GM19351 (cell line): ENCODE measurements around the gene PHOX2A.
"Not testable (repeated sequence)": the region's sequence is repeated elsewhere in the genome, so short reads cannot be mapped to it uniquely, and the experiment has no call there.

Experiments
- ATAC-seq: cut with Tn5 transposase; IDR thresholded peaks from one replicate; pipeline ENCODE4 v1.9.1; 2021; ENCODE audit warnings: mild to moderate bottlenecking, moderate library complexity; ENCODE audit not compliant: unreplicated experiment

The PHOX2A gene

DNA sequence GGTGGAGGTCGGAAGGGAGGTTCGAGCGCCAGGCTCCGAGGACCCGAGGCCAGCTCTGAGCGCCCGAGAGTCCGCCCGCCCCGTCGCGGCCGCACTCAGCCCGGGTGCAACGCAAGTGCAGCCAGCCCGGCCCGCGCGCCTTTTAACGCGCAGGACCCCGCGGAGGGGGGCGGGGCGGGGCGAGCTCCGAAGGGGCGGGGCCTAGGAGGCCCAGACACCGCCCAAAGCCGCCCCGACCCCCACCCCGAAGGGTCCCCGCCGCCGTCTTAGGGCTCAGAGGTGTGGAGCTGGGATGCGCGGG is at the start of gene PHOX2A:
TSS of gene PHOX2A (minus strand) at position 117 of the 301 bp plus-strand sequence. CDS start 172 bp downstream, outside the sequence.
- no peak for ATAC-seq

DNA sequence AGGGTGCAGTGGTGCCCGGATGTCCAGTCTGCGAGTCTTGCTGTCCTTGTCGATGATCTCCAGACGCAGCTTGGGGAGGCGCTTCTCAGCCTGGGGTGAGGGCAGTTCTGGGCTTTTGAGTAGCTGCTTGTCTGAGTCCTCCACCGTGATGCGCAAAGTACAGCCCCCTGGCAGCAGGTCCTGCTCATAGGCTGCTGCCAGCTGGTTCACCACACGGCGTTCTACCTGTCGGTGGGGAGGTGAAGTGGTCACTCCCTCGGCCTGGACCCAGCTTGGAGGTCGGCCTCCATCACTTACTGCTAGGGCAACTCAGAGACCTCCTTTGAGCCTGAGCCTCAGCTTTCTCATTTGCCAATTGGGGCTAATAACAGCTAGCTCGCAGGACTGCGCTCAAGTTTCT is 49.4 kb upstream of the PHOX2A start:
- no peak for ATAC-seq

DNA sequence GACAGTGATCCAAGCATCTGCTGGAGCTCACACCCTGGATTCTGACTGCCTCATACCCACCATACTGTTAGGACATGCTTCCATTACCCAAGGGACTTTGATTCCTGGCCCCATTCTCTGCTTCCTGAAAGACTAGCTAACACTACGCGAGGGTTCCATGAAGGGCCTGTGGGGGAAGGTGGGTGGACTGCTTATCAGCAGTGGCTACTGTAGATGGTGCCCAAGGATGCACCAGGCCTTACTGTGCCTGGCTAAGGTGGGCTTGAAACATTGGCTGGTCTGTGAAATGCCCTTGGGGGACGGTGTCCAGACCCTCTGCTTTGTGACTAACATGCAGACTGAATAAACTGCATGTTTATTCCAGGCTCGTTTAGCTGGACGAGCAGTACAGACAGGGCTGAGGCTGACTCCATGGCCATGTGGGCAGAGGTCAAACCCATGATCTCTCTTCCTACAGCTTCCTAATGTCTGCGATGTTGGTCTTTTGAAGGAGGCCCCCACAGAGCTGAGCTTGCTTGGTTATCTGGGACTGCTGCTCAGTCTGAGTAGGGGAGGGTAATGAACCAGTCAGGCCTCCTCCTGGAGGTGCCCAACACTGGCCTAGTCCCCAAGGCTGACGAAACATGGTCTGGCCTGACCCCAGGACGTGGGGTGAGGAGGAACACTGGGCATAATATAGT is 48.3 kb upstream of the PHOX2A start:
- ATAC-seq, result no peak

DNA sequence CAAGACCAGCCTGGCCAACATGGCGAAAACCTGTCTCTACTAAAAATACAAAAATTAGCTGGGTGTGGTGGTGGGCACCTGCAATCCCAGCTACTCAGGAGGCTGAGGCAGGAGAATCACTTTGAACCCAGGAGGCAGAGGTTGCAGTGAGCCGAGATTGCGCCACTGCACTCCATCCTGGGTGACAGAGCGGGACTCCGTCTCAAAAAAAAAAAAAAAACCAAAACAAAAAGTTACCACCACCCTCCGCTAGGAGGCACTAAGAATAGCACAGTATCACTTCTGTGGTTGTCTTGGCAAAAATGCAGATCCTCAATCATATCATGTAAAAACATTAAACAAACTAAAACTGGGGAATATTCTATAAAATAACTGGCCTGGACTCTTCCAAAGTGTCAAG is 46.8 kb upstream of the PHOX2A start:
- not testable (repeated sequence) for ATAC-seq

DNA sequence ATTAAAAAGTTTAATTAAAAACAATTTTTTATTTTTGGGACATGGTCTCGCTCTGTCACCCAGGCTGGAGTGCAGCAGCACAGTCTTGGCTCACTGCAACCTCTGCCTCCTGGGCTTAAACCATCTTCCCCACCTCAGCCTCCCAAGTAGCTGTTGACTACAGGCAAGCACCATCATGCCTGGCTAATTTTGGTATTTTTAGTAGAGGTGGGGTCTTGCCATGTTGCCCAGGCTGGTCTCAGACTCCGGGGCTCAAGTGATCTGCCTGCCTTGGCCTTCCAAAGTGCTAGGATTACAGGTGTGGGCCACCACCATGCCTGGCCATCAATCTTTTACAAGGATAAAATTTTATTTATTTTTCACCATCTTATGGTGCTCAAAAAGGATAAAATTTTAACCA is 43.3 kb upstream of the PHOX2A start:
- no peak for ATAC-seq

DNA sequence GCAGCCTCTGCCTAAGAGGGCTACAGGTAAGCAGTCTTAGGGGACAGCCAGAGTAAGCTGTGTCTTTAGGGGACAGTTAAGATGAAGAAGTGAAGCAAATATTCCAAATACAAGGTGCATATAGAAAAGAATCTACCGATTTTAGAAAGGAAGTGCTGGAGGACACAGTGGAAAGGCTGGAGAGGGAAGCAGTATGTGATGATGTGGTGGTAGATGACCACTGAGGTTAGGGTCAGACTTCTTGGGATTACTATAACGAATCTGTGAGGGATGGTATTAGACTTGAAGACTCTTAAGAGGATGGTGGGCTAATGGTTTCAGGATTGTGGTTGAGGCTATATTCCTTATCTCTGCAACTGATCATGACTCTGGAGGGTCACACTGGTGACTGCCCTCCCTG is 40.0 kb upstream of the PHOX2A start:
- ATAC-seq, result no peak

DNA sequence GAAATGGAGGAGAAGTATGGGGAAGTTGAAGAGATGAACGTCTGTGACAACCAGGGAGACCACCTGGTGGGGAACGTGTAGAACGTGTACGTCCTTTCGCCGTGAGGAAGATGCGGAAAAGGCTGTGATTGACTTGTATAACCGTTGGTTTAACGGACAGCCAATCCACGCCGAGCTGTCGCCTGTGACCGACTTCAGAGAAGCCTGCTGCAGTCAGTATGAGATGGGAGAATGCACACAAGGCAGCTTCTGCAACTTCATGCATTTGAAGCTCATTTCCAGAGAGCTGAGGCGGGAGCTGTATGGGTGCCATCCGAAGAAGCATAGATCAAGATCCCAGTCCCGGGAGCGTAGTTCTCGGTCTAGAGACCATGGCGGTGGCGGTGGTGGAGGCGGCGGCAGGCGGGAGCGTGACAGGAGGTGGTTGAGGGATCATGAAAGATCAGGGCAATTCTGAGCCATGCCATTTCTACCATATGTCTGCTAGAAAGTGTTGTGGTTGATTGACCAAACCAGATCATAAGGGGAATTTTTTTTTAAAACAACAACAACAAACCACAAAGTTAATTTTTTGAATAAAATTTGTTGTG is 36.8 kb upstream of the PHOX2A start:
- no peak for ATAC-seq

DNA sequence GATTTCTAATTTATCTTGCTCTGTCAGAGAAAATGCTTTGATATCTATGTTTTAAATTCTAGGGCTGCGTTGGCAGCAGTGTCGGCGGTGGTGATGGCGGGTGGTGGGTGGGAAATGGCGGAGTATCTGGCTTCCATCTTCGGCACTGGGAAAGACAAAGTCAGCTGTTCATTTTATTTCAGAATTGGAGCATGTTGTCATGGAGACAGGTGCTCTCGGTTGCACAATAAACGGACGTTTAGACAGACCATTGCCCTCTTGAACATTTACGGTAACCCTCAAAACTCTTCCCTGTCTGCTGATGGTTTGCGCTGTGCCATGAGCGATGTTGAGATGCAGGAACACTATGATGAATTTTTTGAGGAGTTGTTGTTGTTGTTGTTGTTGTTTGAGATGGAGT is 36.1 kb upstream of the PHOX2A start:
- no peak for ATAC-seq

DNA sequence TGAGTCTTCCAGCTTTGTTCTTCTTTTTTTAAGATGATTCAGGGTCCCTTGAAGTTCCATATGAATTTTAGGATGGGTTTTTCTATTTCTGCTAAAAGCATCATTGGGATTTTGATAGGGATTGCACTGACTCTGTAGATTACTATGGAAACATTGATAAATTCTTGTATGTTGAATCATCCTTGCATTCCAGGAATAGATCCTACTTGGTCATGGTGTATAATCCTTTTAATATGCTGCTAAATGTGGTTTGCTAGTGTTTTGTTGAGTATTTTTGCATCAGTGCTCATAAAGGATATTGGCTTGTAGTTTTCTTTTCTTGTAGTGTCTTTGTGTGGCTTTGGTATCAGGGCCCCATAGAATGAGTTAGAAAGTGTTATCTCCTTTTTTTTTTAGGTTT is 34.9 kb upstream of the PHOX2A start:
- no peak for ATAC-seq

DNA sequence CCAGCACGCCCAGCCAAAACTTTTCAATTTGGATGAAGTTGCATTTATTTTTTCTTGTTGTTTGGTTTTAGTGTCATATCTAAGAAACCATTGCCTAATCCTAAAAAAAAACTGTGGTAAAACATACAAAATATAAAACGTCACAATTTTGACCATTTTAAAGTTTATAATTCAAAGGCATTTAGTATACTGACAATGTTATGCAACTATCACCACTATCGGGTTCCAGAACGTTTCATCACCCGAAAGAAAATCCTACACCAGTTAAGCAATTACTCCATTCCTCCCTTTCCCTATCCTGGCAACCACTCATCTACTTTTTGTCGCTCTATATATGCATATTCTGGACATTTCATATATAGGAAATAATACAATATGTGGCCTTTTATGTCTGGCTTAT is 30.5 kb upstream of the PHOX2A start:
- ATAC-seq, result no peak

DNA sequence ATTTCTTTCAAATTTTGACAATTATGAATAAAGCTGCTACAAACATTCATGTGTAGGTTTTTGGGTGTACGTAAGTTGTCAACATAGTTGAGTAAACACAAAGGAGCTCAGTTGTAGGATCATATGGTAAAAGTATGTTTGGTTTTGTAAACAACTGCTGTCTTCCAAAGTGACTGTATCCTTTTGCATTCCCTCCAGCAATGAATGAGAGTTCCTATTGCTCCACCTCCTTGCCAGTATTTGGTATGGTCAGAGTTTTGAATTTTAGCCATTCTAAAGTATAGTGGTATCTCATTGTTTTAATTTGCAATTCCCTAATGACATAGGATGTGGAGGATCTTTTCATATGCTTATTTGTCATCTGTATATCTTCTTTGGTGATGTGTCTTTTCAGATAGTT is 28.0 kb upstream of the PHOX2A start:
- ATAC-seq, result no peak

DNA sequence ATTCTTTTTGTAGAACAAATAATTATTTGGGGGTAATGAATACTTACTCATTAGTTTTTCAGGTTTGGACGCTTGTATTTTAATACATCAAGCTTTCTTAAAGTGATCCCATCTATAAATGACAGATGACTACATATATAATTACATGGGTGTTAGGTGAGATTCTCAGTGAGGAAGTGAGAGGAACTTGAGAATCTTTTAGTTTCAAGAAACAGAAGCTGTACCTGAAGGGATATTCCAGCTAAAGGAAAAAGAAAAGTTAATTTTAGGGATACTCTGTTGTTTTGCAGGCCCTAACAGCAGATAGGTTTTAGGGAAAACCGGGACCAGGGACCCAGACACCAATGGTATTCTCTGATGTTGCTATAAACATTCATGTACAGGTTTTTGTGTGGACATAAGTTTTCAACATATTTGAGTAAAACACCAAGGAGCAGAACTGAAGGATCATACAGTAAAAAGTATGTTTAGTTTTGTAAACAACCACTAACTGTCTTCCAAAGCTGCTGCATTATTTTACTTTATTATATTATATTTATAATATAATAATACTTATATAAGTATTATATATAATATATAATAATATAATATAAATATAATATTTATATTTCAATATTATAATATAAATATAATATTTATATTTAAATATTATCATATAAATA is 24.1 kb upstream of the PHOX2A start:
- no peak for ATAC-seq

DNA sequence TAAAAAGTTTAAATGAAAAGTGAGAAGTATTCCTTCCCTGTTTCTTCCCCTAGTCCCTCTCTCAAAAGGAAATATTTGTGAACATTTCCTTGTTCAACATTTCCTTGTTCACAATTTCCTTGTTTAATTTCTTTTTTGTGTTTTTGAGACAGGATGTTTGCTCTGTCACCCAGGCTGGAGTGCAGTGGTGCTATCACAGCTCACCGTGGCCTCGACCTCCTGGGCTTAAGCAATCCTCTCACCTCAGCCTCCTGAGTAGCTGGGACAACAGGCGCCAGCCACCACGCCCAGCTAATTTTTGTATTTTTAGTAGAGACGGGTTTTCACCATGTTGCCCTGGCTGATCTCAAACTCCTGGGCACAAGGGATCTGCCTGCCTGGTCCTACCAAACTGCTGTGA is 23.0 kb upstream of the PHOX2A start:
- not testable (repeated sequence) for ATAC-seq

DNA sequence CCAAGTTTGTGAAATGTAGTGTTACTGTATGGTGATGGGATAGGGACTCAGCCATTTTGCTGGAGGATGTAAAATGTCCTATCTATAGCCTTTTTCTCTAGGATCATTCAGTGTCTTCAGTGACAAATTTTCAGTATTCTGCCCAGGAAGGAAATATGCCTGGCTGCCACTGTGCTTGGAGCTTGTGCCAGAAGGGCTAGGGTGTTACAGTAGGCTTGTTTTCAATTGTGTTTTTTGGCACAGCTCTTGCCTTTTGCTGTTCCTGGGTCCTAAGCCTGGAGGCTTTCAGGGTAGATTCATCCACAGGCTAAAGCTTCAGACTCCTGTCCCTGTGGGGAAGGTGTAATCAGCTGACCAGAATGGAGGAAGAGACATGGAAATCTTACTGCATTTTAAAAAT is 22.0 kb upstream of the PHOX2A start:
- ATAC-seq, result no peak

DNA sequence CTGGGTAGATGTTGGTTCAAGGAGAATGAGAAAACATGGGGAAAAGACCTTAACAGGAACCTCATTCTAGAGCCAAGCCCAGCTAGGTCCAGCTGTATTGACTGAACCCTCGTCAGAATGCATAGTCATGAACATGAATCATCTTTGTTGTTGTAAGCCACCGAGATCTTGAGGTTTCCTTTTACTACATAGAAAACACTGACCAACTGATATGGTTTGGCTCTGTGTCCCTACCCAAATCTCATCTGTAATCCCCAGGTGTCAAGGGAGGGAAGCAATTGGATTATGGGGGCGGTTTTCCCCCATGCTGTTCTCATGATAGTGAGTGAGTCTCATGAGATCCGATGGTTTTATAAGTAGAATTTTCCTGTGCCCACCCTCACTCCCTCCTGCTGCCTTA is 19.4 kb upstream of the PHOX2A start:
- no peak for ATAC-seq

DNA sequence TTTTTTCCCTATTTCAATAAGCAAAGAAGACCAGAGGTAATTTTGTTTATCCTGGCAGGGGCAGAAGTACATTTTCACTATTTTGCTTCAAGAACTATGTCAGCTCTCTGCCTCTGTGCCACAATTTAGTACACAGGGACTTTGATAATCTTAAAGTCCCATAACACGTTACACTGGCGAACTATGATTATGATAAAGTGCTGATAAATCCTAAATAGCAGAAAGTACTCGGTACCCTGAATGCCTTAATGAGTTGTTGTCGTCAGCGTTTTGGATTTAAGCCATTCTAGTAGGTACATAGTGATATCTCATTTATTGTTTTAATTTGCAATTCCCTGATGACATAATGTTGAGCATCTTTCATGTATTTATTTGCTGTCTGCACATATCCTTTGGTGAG is 16.6 kb upstream of the PHOX2A start:
- ATAC-seq, result no peak

DNA sequence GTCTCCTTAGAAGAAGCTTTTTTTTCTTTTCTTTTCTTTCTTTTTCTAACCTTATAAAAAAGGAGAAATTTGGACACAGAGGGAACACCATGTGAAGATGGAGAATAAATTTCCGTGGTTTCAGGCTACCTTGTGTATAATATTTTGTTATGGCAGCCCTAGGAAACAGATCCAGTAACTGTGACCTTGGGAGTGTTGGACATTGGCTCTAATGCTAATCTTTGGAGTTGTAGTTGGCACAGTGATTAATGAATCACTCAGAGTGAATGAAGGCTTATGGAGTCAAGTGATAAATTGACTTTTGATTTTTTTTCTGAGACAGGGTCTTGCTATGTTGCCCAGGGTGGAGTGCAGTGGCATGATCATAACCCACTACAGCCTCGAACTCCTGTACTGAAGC is 15.5 kb upstream of the PHOX2A start:
- no peak for ATAC-seq

DNA sequence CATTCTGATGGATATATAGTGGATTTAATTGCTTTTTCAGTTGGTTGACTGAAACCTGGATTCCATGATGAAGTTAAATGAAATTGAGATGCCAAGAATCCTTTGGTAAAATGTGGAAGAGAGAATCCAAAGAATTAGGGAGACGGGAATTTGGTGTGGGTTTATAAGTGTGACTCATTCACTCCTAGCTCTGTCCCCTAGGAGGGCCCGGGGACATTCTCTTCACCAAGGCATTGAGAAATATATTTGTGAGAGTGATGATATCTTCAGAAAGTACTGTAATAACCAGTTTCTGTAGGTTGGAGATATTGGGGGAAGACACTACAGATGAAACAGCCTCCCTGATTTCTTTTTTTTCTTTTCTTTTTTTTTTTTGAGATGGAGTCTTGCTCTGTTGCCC is 13.6 kb upstream of the PHOX2A start:
- no peak for ATAC-seq

DNA sequence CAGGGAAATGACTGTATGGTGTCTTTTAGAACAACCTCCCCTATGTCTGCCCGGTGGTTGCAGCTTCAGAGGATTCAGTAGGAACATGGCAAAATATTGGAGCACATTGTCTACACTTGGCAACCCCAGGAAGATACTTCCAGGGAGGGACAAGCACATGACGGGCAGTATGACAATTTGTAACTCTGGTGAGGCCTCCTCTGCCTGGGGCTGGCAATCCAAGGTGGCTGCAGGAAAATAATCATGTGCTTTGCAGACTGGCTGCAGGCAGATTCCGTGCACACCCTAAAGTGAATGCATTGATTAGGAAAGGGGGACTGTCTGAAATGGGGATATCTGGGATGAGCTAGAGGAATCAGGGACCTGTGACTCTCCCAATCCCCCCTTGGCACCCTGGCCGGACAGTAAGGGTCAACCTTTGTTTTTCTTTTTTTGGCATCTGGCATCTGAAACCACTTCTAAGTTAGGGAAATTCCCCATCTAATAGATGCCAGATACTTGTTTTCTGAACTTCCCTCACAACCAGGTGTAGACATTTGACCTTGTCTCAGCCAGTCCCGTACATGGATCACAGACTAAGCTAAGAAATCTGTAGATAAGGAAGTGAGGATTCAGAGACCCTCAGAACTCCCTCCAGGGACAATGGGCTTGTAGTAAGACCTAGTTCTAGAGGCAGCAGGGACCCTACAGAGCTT is 10.5 kb upstream of the PHOX2A start:
- ATAC-seq, result no peak

DNA sequence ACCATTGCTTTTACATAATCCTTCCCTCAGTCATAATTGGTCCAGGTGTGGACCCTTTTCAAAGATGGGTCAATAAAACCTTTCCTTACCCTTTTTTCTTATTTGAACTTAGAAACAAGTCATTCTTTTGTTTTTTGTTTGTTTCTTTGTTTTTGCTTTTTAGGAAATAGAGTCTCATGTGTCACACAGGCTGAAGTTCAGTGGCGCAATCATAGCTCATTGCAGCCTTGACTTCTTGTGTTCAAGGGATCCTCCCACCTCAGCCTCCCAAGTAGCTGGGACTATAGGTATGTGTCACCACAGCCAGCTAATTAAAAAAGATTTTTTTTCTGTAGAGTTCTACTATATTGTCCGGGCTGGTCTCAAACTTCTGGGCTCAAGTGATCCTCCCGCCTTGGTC is 9.4 kb upstream of the PHOX2A start:
- no peak for ATAC-seq

DNA sequence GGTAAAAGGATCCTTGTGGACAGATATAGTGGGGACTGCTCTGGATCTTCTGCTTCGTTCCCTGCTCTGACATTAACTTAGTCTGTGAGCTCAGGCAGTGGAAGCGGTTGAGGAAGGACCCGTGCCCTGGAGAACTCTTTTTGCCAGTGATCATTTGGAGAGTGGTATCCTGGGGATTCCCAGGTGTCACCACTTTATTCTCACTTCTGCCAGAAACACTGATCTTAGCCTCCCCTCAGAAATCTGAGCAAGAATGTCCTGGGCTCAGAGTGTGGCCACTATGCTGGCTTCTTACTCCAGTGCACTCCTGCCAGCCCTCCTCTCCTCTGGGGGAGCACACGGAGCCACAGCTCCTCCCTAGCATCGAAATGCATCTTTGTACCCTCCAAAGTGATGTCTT is 7.6 kb upstream of the PHOX2A start:
- ATAC-seq, result no peak
